H1 (cell line): ENCODE results near the gene PBX1. TPM values are rescaled to one million over a fixed set of nuclear protein-coding genes. Genes with fewer than 3 reads are reported as not detected.

Experiments used
- CTCF ChIA-PET: fragments of 300-600 bp; sonication (Branson Sonifier 250); formaldehyde crosslinking; loops from one replicate; lab custom pipeline; 2021; ENCODE audit not compliant: partially characterized antibody; lab: Charles Lee
- POLR2A ChIA-PET: fragments of 300-600 bp; sonication (Branson Sonifier 250); formaldehyde crosslinking; loops from one replicate; lab custom pipeline; 2021; ENCODE audit warnings: inconsistent platforms; ENCODE audit not compliant: partially characterized antibody; lab: Charles Lee
- DNase-seq, 2 experiments: peaks; one replicate each; pipeline versions ENCODE4 v3.0.0 to v3.0.0-alpha.2; 2010 to 2022; ENCODE audit warnings: low spot score in 2 of 2, low read depth in 1 of 2, mixed read lengths in 1 of 2
- FAIRE-seq: peaks from 2 replicates; lab custom pipeline; 2011; peaks lifted over from hg19 to GRCh38; lab: Jason Lieb, UNC
- H2AFZ ChIP-seq: 2 replicates; pipeline ENCODE4 v1.8.1; 2012; ENCODE audit warnings: low read length, inconsistent platforms
- H2AK5ac ChIP-seq: 2 replicates; pipeline ENCODE4 v1.6.1; 2013; ENCODE audit warnings: low read depth, low read length
- H2BK120ac ChIP-seq: replicated peaks from 2 replicates; pipeline ENCODE3; 2013; ENCODE audit warnings: low read depth, low read length, inconsistent platforms
- H2BK12ac ChIP-seq: 2 replicates; pipeline ENCODE4 v1.6.1; 2013; ENCODE audit warnings: low read depth, low read length
- H2BK15ac ChIP-seq: 2 replicates; pipeline ENCODE4 v1.6.1; 2013; ENCODE audit warnings: low read length
- H2BK20ac ChIP-seq: 2 replicates; pipeline ENCODE4 v1.6.1; 2013; ENCODE audit warnings: low read length
- H2BK5ac ChIP-seq: 2 replicates; pipeline ENCODE4 v1.6.1; 2013; ENCODE audit warnings: low read depth, low read length
- H3K14ac ChIP-seq: 2 replicates; pipeline ENCODE4 v1.6.1; 2013; ENCODE audit warnings: inconsistent platforms; ENCODE audit not compliant: insufficient read length
- H3K18ac ChIP-seq: 2 replicates; pipeline ENCODE4 v1.6.1; 2013; ENCODE audit warnings: low read length; ENCODE audit errors: extremely low read depth
- H3K23ac ChIP-seq: 2 replicates; pipeline ENCODE4 v1.6.1; 2013; ENCODE audit warnings: inconsistent platforms; ENCODE audit not compliant: insufficient read length
- H3K23me2 ChIP-seq: 2 replicates; pipeline ENCODE4 v1.6.1; 2013; ENCODE audit warnings: low read depth, low read length
- H3K27ac ChIP-seq: 2 replicates; pipeline ENCODE4 v1.6.1; 2011; ENCODE audit warnings: low read depth, low read length, inconsistent platforms
- H3K27me3 ChIP-seq, 4 experiments: replicated peaks in 1 of 4; 1 replicate in 1 of 4; 2 replicates in 3 of 4; pipeline versions ENCODE4 v1.6.1 to v1.8.1; 2011 to 2013; ENCODE audit warnings: low read length in 3 of 4, mild to moderate bottlenecking in 3 of 4, inconsistent platforms in 2 of 4, mixed read lengths in 2 of 4, moderate library complexity in 1 of 4; ENCODE audit not compliant: control insufficient read depth in 3 of 4, insufficient read depth in 3 of 4; ENCODE audit errors: extremely low read depth in 1 of 4
- H3K36me3 ChIP-seq, 4 experiments: 2 replicates each; pipeline versions ENCODE4 v1.6.1 to v1.8.1; 2011 to 2013; ENCODE audit warnings: mild to moderate bottlenecking in 4 of 4, low read length in 3 of 4, moderate library complexity in 2 of 4, control low read depth in 1 of 4, inconsistent platforms in 1 of 4; ENCODE audit not compliant: insufficient read depth in 4 of 4, control insufficient read depth in 2 of 4
- H3K4ac ChIP-seq: replicated peaks from 2 replicates; pipeline ENCODE3; 2013; ENCODE audit warnings: low read length, low read depth, mixed read lengths, inconsistent platforms; ENCODE audit not compliant: insufficient read length
- H3K4me1 ChIP-seq, 4 experiments: replicated peaks in 1 of 4; 1 replicate in 1 of 4; 2 replicates in 3 of 4; pipeline versions ENCODE4 v1.6.1 to v1.8.1; 2011 to 2013; ENCODE audit warnings: low read length in 3 of 4, inconsistent platforms in 2 of 4, mixed read lengths in 1 of 4; ENCODE audit not compliant: insufficient read depth in 4 of 4, control insufficient read depth in 3 of 4
- H3K4me2 ChIP-seq, 2 experiments: 2 replicates each; pipeline versions ENCODE4 v1.6.1 to v1.8.1; 2011 to 2013; ENCODE audit warnings: low read depth in 2 of 2, low read length in 2 of 2, control low read depth in 1 of 2, inconsistent platforms in 1 of 2, mild to moderate bottlenecking in 1 of 2; ENCODE audit not compliant: insufficient read depth in 1 of 2
- H3K4me3 ChIP-seq, 4 experiments: fragments of 200-600, 300-600 bp in 1 of 4; sonication (generic), shearing (Covaris generic), sonication (Bioruptor Twin) in 1 of 4; 2 replicates each; pipeline versions ENCODE4 v1.5.1 to v1.8.1; 2011 to 2016; ENCODE audit warnings: low read length in 4 of 4, low read depth in 3 of 4, control low read depth in 2 of 4, inconsistent platforms in 2 of 4, mild to moderate bottlenecking in 2 of 4, mixed read lengths in 1 of 4, moderate library complexity in 1 of 4; ENCODE audit not compliant: insufficient read depth in 2 of 4; ENCODE audit errors: extremely low read depth in 1 of 4
- H3K56ac ChIP-seq: replicated peaks from 2 replicates; pipeline ENCODE3; 2013; ENCODE audit warnings: low read depth, mild to moderate bottlenecking, mixed read lengths, low read length, inconsistent platforms; ENCODE audit not compliant: insufficient read length
- H3K79me1 ChIP-seq: 2 replicates; pipeline ENCODE4 v1.6.1; 2013; ENCODE audit warnings: low read depth, low read length, control low read depth
- H3K79me2 ChIP-seq, 2 experiments: 2 replicates each; pipeline versions ENCODE4 v1.6.1 to v1.8.1; 2012 to 2013; ENCODE audit warnings: low read length in 2 of 2, mild to moderate bottlenecking in 2 of 2, inconsistent platforms in 1 of 2; ENCODE audit not compliant: insufficient read depth in 2 of 2, control insufficient read depth in 1 of 2
- H3K9ac ChIP-seq, 4 experiments: replicated peaks in 1 of 4; 1 replicate in 1 of 4; 2 replicates in 3 of 4; pipeline versions ENCODE4 v1.6.1 to v1.8.1; 2011 to 2013; ENCODE audit warnings: low read depth in 3 of 4, low read length in 3 of 4, control low read depth in 2 of 4, mild to moderate bottlenecking in 2 of 4, moderate library complexity in 2 of 4, inconsistent platforms in 1 of 4; ENCODE audit errors: extremely low read depth in 1 of 4
- H3K9me3 ChIP-seq, 2 experiments: 2 replicates each; pipeline versions ENCODE4 v1.6.1 to v1.8.1; 2012 to 2013; ENCODE audit warnings: mild to moderate bottlenecking in 2 of 2, moderate library complexity in 2 of 2, control low read depth in 1 of 2, inconsistent platforms in 1 of 2, low read depth in 1 of 2, low read length in 1 of 2, mixed read lengths in 1 of 2; ENCODE audit not compliant: insufficient read depth in 2 of 2
- H4K20me1 ChIP-seq, 2 experiments: replicated peaks in 1 of 2; 2 replicates each; pipeline versions ENCODE3 to v1.8.1; 2011 to 2013; ENCODE audit warnings: inconsistent platforms in 2 of 2, low read length in 2 of 2, mild to moderate bottlenecking in 1 of 2; ENCODE audit not compliant: insufficient read depth in 2 of 2, control insufficient read depth in 1 of 2
- H4K5ac ChIP-seq: 2 replicates; pipeline ENCODE4 v1.6.1; 2013; ENCODE audit warnings: low read length, low read depth, mixed read lengths, inconsistent platforms; ENCODE audit not compliant: insufficient read length
- H4K8ac ChIP-seq: 2 replicates; pipeline ENCODE4 v1.8.0; 2013; ENCODE audit warnings: mild to moderate bottlenecking, moderate library complexity, low read length, inconsistent platforms; ENCODE audit not compliant: insufficient read depth; ENCODE audit errors: extremely low read depth
- H4K91ac ChIP-seq: replicated peaks from 2 replicates; pipeline ENCODE3; 2013; ENCODE audit warnings: low read length, mixed read lengths, inconsistent platforms; ENCODE audit not compliant: insufficient read length
- BRCA1 ChIP-seq: IDR thresholded peaks from 2 replicates; pipeline ENCODE4 v1.6.1; 2012; ENCODE audit warnings: low read depth, low read length, improper control_type of control experiment
- CBX5 ChIP-seq: fragments of 300-800, 300-1000 bp; sonication (generic); IDR thresholded peaks from 2 replicates; pipeline ENCODE4 v1.7.1; 2016; ENCODE audit warnings: antibody characterized with exemption, low read length, low read depth
- CHD1 ChIP-seq: IDR thresholded peaks from 2 replicates; pipeline ENCODE4 v1.6.1; 2012; ENCODE audit warnings: low read depth, low read length, improper control_type of control experiment
- GABPA ChIP-seq: IDR thresholded peaks from 2 replicates; pipeline ENCODE4 v1.6.1; 2011; ENCODE audit warnings: mild to moderate bottlenecking, low read length, moderate library complexity, borderline replicate concordance; ENCODE audit not compliant: insufficient read depth
- GTF2F1 ChIP-seq: IDR thresholded peaks from 2 replicates; pipeline ENCODE4 v1.6.1; 2012; ENCODE audit warnings: low read depth, low read length, improper control_type of control experiment, borderline replicate concordance
- HDAC2 ChIP-seq, 2 experiments: fragments of 300-600 bp in 1 of 2; sonication (generic) in 1 of 2; IDR thresholded peaks; 2 replicates each; pipeline ENCODE4 v1.6.1; 2011 to 2012; ENCODE audit warnings: low read depth in 2 of 2, low read length in 2 of 2, mild to moderate bottlenecking in 2 of 2, moderate library complexity in 2 of 2, borderline replicate concordance in 1 of 2, inconsistent platforms in 1 of 2
- ZNF274 ChIP-seq: IDR thresholded peaks from 2 replicates; pipeline ENCODE4 v1.7.0; 2012; ENCODE audit warnings: low read length, borderline replicate concordance; ENCODE audit errors: extremely low read depth
- WGBS, 2 experiments: shearing (Covaris generic) in 1 of 2; methylation state at CpG; one replicate each; pipeline versions ENCODE4 v1.1.6 to v1.1.7; 2013 to 2015; ENCODE audit warnings: low lambda C conversion rate in 2 of 2, mixed read lengths in 2 of 2, inconsistent platforms in 1 of 2, low coverage in 1 of 2, missing lambda C conversion rate in 1 of 2; ENCODE audit not compliant: insufficient replicate concordance in 2 of 2, insufficient coverage in 1 of 2, insufficient read length in 1 of 2; ENCODE audit errors: extremely low coverage in 1 of 2, missing lambda C conversion rate in 1 of 2; 5-methylcytosine and 5-hydroxymethylcytosine counted together
- polyA plus RNA-seq, 7 experiments: library from polyadenylated mRNA; depleted of rRNA in 3 of 7; stranded (reverse) in 5 of 7; unstranded in 2 of 7; fragments of >200 nt in 5 of 7; fragments of 200-250 nt in 2 of 7; gene quantifications; 1 replicate in 5 of 7; 2 replicates in 1 of 7; 4 replicates in 1 of 7; pipeline versions ENCODE4 v1.2.1 to v1.2.3, GENCODE V29; 2011 to 2013; ENCODE audit warnings: missing spikeins in 2 of 7, mixed read lengths in 2 of 7
- total RNA-seq: library from RNA; stranded (reverse); fragmentation: NEBNext Ultra II Directional; extraction: Animal tissue kit (Norgen Biotek cat#: 25700); gene quantifications from 2 replicates; pipeline ENCODE4 v1.2.1, GENCODE V29; 2021

Gene PBX1
- total and polyA plus RNA-seq, 2 of the 8 experiments (the other 6 are each of a cell fraction or from before 2014, with no cell fraction given), result 87.4 to 124 TPM

DNA sequence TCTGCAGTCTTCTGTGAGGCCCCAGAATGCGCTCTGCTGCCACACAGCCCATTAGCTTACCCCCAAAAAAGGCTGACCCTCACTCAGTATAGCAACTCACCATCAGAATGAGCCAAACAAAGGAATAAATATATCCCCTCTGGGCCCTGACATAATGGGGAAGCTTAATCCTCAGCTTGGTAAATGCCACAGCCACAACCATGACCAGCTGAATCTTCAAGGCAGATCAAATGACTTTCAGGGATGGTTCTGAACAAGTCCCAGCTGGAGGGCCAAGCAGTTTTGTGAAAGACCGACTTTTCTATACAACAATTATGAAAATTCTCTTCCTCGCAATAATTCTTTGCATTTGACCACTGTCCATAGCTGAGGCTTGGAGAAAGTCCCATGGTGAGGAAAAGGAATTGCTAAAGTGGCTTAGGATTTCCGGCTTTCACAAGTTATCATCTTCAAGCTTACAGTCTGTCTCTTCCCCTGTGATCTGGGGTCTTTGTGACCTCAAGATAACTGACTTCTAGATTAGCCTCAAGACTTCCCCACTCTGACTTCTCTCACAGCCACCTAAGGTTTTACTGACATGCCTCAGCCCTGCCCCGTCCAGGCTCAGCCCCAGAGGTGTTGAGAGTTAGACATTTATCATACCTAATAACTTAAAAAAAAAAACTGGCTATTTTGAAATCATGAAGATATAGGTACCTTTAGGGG, 47.8 kb upstream of the PBX1 start:
- Histone ChIP-seq H3K56ac (no peak overlapping the region), H4K5ac (no peak overlapping the region), H2BK120ac (no peak overlapping the region), H3K4me3 (no peak overlapping the region), H2BK20ac (no peak overlapping the region), H3K9me3 (no peaks in the 10 kb centered on the region), H3K23me2 (no peaks in the 10 kb centered on the region), H3K27me3 (no peaks in the 10 kb centered on the region), H2AK5ac (no peak overlapping the region), H3K36me3 (no peaks in the 10 kb centered on the region), H3K14ac (no peak overlapping the region), H3K18ac (no peak overlapping the region), H3K79me1 (no peaks in the 10 kb centered on the region), H4K20me1 (no peaks in the 10 kb centered on the region), H4K91ac (no peak overlapping the region), H3K4me1 (peaks cover 0 to 4% (median 0%) of the 10 kb centered on the region in 4 experiments; a peak in 1 of 7 replicates), H3K79me2 (no peaks in the 10 kb centered on the region), H3K4me2 (no peak overlapping the region), H2BK15ac (no peak overlapping the region), H3K23ac (no peak overlapping the region), H2BK12ac (no peak overlapping the region), H3K4ac (no peak overlapping the region), H4K8ac (no peak overlapping the region), H2BK5ac (no peak overlapping the region), H2AFZ (no peak overlapping the region), H3K9ac (no peak overlapping the region), H3K27ac (no peak overlapping the region)
- 84% methylated on average over 5 of the region's 5 CpGs; no CpG with 5 or more reads in 1 of the 2 experiments for WGBS, 2 experiments
- ChIA-PET CTCF (interaction anchor here (0.6 to 2.5 kb wide), 12 partner anchors 11 to 1123 kb away, joined by 3 to 10 read pairs (median 3); no protein-coding TSS in a partner anchor), POLR2A (interaction anchor here (0.7 kb wide), 1 partner anchor 25 kb away, joined by 4 read pairs; no protein-coding TSS in a partner anchor)
- TF ChIP-seq ZNF274 (no peak), GTF2F1 (no peak), BRCA1 (no peak), HDAC2 (IDR thresholded peaks at IDR 0.05; ENCODE audit: borderline replicate concordance in 1 of 2, low read depth in 2 of 2, low read length in 2 of 2) (no peak), CHD1 (no peak), GABPA (no peak), CBX5 (no peak)
- FAIRE-seq (no peak), DNase-seq (no peak)
